PC-9 (cell line): Measurements from ENCODE around the gene DHX32.

Source experiments
- EZH2 ChIP-seq: fragments of 200-600 bp; sonication (generic); IDR thresholded peaks from 2 replicates; pipeline ENCODE4 v1.8.0; 2017; ENCODE audit warnings: antibody characterized with exemption, low read depth
- TF ChIP-seq, protein P1 (sequence below): fragments of 200-600 bp; sonication (generic); conservative IDR thresholded peaks from 2 replicates; pipeline ENCODE4 v1.6.1; 2017; ENCODE audit warnings: mixed run types, antibody characterized with exemption, mild to moderate bottlenecking, moderate library complexity

DNA sequence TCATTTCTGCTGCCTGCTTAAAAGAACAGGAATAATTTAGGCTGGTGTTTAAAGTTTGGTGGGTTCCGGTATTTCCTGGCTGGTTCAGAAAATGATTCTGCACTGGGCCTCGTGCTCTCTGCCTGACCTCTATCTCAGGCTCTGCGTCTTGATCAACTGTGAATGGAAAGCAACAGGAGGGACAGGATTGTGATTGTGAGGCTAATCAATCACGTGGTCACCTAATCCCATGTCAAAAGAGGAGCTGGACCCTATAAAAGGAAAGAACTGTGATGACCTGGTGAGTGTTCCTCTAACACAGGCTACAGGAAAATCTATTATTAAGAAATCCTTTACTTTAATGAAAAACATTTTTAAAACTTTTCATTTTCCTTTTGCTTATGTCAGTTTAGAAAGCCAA, at the start of gene DHX32:
- TF ChIP-seq, protein P1, sequence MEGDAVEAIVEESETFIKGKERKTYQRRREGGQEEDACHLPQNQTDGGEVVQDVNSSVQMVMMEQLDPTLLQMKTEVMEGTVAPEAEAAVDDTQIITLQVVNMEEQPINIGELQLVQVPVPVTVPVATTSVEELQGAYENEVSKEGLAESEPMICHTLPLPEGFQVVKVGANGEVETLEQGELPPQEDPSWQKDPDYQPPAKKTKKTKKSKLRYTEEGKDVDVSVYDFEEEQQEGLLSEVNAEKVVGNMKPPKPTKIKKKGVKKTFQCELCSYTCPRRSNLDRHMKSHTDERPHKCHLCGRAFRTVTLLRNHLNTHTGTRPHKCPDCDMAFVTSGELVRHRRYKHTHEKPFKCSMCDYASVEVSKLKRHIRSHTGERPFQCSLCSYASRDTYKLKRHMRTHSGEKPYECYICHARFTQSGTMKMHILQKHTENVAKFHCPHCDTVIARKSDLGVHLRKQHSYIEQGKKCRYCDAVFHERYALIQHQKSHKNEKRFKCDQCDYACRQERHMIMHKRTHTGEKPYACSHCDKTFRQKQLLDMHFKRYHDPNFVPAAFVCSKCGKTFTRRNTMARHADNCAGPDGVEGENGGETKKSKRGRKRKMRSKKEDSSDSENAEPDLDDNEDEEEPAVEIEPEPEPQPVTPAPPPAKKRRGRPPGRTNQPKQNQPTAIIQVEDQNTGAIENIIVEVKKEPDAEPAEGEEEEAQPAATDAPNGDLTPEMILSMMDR: no peak
- no peak for TF ChIP-seq EZH2
